ENCODE data around the gene AXIN1.

AXIN1 gene, protein sequence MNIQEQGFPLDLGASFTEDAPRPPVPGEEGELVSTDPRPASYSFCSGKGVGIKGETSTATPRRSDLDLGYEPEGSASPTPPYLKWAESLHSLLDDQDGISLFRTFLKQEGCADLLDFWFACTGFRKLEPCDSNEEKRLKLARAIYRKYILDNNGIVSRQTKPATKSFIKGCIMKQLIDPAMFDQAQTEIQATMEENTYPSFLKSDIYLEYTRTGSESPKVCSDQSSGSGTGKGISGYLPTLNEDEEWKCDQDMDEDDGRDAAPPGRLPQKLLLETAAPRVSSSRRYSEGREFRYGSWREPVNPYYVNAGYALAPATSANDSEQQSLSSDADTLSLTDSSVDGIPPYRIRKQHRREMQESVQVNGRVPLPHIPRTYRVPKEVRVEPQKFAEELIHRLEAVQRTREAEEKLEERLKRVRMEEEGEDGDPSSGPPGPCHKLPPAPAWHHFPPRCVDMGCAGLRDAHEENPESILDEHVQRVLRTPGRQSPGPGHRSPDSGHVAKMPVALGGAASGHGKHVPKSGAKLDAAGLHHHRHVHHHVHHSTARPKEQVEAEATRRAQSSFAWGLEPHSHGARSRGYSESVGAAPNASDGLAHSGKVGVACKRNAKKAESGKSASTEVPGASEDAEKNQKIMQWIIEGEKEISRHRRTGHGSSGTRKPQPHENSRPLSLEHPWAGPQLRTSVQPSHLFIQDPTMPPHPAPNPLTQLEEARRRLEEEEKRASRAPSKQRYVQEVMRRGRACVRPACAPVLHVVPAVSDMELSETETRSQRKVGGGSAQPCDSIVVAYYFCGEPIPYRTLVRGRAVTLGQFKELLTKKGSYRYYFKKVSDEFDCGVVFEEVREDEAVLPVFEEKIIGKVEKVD

GRCh38 chr16:352547-353403 is at the start of gene AXIN1:
AXIN1 (minus strand) TSS chr16:352723; CDS start chr16:347025, 5,698 bp downstream.
- peak in 57 of 58 donors; percentile 56 to 99 (median 90) for DNase-seq

DNA sequence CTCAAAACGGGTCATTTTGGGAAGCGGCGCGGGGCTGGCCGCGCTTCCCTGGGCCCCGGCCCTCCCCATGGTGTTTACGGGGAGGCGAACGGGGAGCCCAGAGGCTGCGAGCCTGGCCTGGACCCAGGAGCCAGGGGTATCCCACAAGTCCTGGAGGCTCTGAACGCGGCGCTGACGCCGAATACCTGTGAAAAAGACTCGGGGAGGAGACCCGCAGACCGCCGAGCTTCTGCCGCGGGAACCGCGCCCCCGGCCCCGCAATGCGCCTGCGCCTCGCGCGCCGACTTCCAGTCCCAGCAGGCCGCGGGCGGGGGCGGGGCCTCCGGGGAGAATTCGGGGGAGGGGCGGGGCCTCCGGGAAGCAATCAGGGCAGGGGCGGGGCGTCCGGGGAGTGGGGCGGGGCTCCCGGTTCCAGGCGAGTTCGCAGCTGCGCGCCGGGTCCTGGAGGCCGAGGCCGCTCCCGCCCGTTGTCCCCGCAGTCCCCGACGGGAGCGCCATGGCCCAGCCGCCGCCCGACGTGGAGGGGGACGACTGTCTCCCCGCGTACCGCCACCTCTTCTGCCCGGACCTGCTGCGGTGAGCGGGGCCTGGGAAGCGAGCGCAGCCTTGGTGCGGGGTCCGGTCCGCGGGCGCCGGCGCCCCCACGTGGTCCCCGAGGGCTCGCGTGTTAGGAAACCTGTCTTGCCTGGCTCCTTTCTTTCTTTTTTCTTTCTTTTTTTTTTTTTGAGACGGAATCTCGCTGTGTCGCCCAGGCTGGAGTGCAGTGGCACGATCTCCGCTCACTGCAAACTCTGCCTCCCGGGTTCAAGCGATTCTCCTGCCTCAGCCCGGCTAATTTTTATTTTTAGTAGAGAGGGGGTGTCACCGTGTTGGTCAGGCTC is 49.2 kb upstream of the AXIN1 start, which contains the start of gene DECR2:
TSS of gene DECR2 (plus strand) at position 418 of the 881 bp plus-strand sequence. CDS start at position 497, 79 bp downstream.
- peak; percentile 43 to 98 (median 92) for DNase-seq

DNA sequence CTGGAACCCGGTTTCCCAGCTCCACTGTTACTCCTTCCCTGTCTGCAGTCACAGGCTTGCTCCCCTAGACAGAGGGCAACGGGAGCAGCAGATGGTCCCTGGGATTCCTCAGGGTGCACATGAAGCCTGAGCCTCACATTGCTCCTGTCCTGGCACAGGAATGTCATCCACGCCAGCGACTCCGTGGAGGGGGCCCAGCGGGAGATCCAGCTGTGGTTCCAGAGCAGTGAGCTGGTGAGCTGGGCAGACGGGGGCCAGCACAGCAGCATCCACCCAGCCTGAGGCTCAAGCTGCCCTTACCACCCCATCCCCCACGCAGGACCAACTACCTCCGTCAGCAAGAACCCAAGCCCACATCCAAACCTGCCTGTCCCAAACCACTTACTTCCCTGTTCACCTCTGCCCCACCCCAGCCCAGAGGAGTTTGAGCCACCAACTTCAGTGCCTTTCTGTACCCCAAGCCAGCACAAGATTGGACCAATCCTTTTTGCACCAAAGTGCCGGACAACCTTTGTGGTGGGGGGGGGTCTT is 47.6 kb upstream of the AXIN1 start:
- DNase-seq = no peak

GRCh38 chr16:399340-400019 is 47.0 kb upstream of the AXIN1 start:
- DNase-seq = no peak

DNA sequence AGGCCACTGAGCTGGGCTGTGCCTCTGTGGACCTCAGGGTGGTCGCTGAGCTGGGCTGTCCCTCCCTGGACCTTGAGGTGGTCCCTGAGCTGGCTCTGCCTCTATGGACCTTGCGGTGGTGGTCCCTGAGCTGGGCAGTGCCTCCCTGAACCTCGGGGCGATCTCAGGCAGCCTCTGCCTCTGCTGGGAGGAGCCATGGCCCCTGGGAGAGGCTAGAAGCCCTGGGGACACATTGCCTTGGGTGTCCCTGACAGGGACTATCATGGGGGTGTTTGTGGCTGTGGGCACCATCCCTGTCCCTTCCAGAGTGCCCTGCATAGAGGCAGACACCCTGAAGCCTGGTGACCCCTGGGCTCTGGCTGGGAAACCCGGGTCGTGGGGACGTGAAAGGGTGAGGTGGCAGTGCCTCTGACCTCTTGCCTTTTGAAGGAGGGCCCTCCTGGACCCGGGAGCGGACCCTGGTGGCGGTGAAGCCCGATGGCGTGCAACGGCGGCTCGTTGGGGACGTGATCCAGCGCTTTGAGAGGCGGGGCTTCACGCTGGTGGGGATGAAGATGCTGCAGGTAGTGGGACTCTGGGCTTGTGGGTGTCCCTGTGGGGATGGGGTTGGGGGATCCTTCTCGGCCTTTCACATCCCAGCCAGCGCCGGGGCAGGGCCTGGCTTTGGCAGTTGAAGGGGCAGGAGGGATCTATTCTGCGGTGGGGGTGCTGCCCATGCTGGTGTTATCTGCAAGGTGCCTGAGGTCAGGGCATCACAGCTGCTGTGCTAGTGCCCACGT is 46.2 kb upstream of the AXIN1 start:
- no peak for DNase-seq

- peak in 49 of 58 donors; percentile 10 to 70 (median 46) for DNase-seq
These were observed 45.3 kb upstream of the AXIN1 start for GRCh38 chr16:397736-398332.

GRCh38 chr16:397135-397661 is 44.7 kb upstream of the AXIN1 start, which contains the start of gene NME4:
NME4 (plus strand) TSS chr16:397199; CDS start chr16:397223, 24 bp downstream.
- peak in 2 of 58 donors; percentile 34 to 46 for DNase-seq

- peak in 21 of 58 donors; percentile 11 to 58 (median 28) for DNase-seq
These were observed 44.1 kb upstream of the AXIN1 start for GRCh38 chr16:396605-397004.

GRCh38 chr16:396199-396598 is 43.7 kb upstream of the AXIN1 start:
- no peak for DNase-seq

DNA sequence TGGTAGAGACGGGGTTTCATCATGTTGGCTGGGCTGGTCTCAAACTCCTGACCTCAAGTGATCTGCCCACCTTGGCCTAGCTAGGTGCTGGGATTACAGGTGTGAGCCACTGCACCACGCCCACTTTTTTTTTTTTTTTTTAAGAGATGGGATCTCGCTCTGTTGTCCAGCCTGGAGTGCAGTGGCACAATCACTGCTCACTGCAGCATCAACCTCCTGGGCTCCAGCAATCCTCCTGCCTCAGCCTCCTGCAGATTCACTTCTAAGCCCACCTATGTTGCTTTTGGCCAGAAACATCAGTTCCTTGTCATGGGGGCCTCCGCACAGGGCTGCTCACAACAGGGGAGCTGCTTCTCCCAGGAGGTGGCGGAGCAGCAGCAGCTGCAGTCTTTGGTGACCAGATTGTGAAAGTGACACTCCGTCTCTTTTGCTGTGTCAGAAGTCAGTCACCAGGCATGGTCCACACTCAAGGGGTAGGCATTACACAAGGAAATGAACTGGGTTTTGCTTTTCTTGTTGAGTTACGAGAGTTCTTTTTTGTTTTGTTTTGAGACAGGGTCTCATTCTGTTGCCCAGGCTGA is 40.0 kb upstream of the AXIN1 start:
- no peak for DNase-seq

- DNase-seq = peak in 38 of 58 donors; percentile 15 to 62 (median 34)
These were observed 39.4 kb upstream of the AXIN1 start for GRCh38 chr16:391885-392335.

DNA sequence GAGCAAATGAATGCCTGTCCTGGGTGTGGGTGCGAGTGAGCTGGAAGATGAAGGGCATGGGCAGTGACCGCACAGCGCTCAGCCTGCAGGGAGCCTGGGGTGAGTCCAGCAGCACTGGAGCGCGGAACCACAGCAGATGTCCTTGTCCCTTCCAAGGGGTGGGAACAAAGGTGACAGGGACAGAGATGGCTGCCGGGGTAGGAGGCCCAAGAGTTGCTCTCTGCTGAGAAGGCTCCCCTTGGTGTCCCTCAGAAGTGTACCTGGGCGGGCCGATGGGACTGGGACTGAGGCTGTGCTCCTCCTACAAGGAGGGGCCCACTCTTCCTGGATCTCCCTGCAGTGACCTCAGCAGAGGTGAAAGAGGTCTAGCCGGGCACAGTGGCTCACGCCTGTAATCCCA is 36.8 kb upstream of the AXIN1 start:
- DNase-seq = no peak

GRCh38 chr16:387761-388666 is 35.5 kb upstream of the AXIN1 start:
- DNase-seq = peak in 5 of 58 donors; percentile 14 to 67 (median 22)

DNA sequence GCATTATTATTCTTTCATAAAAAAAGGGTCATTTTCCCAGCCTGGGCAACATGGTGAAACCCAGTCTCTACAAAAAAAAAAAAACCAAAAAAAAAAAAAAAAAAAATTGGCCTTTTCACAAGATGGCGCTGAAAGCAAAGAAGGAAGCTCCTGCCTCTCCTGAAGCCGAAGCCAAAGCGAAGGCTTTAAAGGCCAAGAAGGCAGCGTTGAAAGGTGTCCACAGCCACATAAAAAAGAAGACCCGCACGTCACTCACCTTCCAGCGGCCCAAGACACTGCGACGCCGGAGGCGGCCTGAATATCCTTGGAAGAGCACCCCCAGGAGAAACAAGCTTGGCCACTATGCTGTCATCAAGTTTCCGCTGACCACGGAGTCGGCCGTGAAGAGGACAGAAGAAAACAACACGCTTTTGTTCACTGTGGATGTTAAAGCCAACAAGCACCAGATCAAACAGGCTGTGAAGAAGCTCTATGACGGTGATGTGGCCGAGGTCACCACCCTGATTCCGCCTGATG is 34.2 kb upstream of the AXIN1 start:
- peak in 24 of 58 donors; percentile 7 to 76 (median 35) for DNase-seq

GRCh38 chr16:383326-384051 is 31.0 kb upstream of the AXIN1 start:
- no peak for DNase-seq
